Left ventricle myocardium inferior (tissue), 1 donor: ENCODE data around the gene PCDHA3. TPM values are rescaled to one million over a fixed set of nuclear protein-coding genes. Genes with fewer than 3 reads are reported as not detected.
A peak's percentile ranks its signal among the peaks of the same experiment; 100 is the strongest.
"Not testable (repeated sequence)": the region's sequence is repeated elsewhere in the genome, so short reads cannot be mapped to it uniquely, and the experiment has no call there.

Source experiments
- DNase-seq: peaks from one replicate; pipeline ENCODE4 v3.0.0-alpha.2; 2020
- H3K27ac ChIP-seq: fragments of 200-600 bp; replicated peaks from 2 replicates; pipeline ENCODE4 v1.8.0; 2021
- H3K27me3 ChIP-seq: fragments of 200-600 bp; 2 replicates; pipeline ENCODE4 v1.8.0; 2021; ENCODE audit warnings: low read depth
- H3K36me3 ChIP-seq: fragments of 200-600 bp; 2 replicates; pipeline ENCODE4 v1.8.0; 2021
- H3K4me1 ChIP-seq: fragments of 200-600 bp; 2 replicates; pipeline ENCODE4 v1.8.0; 2021
- H3K4me3 ChIP-seq: fragments of 200-600 bp; 2 replicates; pipeline ENCODE4 v1.8.0; 2021; ENCODE audit warnings: mild to moderate bottlenecking, moderate library complexity
- H3K9me3 ChIP-seq: fragments of 200-600 bp; replicated peaks from 2 replicates; pipeline ENCODE4 v1.8.0; 2021
- intact Hi-C: fragments of 100-400 bp; cut with micrococcal nuclease; formaldehyde crosslinking; loops from one replicate; pipeline ENCODE4 v1.11.0; 2022
- total RNA-seq: library from RNA; stranded (reverse); fragmentation: NEBNext Ultra II Directional; extraction: Animal tissue kit (Norgen Biotek cat#: 25700); gene quantifications from one replicate; pipeline ENCODE4 v1.2.1, GENCODE V29; 2021
- TF ChIP-seq, protein P1 (sequence below): fragments of 200-600 bp; IDR thresholded peaks from 2 replicates; pipeline ENCODE4 v1.8.0; 2021; ENCODE audit warnings: antibody characterized with exemption, mild to moderate bottlenecking, borderline replicate concordance
- donor health status: DM: no; HTN: yes; CAD: no; lungs with severe emphysema.

Gene PCDHA3
- total RNA-seq, 1 donor from 2014 or later: not detected

DNA sequence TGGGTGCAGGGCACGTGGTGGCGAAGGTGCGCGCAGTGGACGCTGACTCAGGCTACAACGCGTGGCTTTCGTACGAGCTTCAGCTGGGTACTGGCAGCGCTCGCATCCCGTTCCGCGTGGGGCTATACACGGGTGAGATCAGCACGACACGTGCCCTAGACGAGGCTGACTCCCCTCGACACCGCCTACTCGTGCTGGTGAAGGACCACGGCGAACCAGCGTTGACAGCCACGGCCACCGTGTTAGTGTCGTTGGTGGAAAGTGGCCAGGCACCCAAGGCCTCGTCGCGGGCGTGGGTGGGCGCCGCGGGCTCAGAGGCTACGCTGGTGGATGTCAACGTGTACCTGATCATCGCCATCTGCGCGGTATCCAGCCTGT, 4.2 kb upstream of the PCDHA3 start:
- Histone ChIP-seq H3K4me1 (no peaks in the 10 kb centered on the region), H3K27ac (no peak overlapping the region), H3K27me3 (peaks cover 55% of the 10 kb centered on the region), H3K4me3 (no peak overlapping the region), H3K36me3 (no peaks in the 10 kb centered on the region), H3K9me3 (peaks cover 88% of the 10 kb centered on the region)
- intact Hi-C loops: no loop called here
- no peak for DNase-seq
- TF ChIP-seq, protein P1, sequence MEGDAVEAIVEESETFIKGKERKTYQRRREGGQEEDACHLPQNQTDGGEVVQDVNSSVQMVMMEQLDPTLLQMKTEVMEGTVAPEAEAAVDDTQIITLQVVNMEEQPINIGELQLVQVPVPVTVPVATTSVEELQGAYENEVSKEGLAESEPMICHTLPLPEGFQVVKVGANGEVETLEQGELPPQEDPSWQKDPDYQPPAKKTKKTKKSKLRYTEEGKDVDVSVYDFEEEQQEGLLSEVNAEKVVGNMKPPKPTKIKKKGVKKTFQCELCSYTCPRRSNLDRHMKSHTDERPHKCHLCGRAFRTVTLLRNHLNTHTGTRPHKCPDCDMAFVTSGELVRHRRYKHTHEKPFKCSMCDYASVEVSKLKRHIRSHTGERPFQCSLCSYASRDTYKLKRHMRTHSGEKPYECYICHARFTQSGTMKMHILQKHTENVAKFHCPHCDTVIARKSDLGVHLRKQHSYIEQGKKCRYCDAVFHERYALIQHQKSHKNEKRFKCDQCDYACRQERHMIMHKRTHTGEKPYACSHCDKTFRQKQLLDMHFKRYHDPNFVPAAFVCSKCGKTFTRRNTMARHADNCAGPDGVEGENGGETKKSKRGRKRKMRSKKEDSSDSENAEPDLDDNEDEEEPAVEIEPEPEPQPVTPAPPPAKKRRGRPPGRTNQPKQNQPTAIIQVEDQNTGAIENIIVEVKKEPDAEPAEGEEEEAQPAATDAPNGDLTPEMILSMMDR: no peak

DNA sequence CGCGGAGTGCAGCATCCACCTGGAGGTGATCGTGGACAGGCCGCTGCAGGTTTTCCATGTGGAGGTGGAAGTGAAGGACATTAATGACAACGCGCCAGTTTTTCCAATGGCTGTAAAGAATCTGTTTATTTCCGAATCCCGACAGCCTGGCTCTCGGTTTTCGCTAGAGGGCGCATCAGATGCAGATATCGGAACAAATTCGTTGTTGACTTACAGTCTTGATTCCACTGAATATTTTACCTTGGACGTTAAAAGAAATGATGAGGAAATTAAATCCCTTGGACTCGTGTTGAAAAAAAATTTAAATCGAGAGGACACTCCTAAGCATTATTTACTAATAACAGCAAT, 611 bp downstream of the PCDHA3 start:
- H3K9me3 ChIP-seq: peaks cover 68% of the 10 kb centered on the region
- no peaks in the 10 kb centered on the region for H3K36me3 ChIP-seq
- intact Hi-C loops: no loop called here
- H3K4me3 ChIP-seq: peak overlapping the region; percentile 56
- H3K27ac ChIP-seq: no peak overlapping the region
- DNase-seq: no peak
- TF ChIP-seq, protein P1: peak; percentile 41
- H3K27me3 ChIP-seq: peaks cover 53% of the 10 kb centered on the region
- no peaks in the 10 kb centered on the region for H3K4me1 ChIP-seq

DNA sequence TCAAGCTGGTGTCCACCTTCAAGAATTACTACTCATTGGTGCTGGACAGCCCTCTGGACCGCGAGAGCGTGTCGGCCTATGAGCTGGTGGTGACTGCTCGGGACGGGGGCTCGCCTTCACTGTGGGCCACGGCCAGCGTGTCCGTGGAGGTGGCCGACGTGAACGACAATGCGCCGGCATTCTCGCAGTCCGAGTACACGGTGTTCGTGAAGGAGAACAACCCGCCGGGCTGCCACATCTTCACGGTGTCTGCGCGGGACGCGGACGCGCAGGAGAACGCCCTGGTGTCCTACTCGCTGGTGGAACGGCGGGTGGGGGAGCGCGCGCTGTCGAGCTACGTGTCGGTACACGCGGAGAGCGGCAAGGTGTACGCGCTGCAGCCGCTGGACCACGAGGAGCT, 1.5 kb downstream of the PCDHA3 start:
- H3K4me1 ChIP-seq, H3K4me3 ChIP-seq, DNase-seq, H3K36me3 ChIP-seq, intact Hi-C loops, H3K27ac ChIP-seq: not testable (repeated sequence)
- Histone ChIP-seq H3K27me3 (peaks cover 54% of the 10 kb centered on the region), H3K9me3 (peaks cover 67% of the 10 kb centered on the region)

DNA sequence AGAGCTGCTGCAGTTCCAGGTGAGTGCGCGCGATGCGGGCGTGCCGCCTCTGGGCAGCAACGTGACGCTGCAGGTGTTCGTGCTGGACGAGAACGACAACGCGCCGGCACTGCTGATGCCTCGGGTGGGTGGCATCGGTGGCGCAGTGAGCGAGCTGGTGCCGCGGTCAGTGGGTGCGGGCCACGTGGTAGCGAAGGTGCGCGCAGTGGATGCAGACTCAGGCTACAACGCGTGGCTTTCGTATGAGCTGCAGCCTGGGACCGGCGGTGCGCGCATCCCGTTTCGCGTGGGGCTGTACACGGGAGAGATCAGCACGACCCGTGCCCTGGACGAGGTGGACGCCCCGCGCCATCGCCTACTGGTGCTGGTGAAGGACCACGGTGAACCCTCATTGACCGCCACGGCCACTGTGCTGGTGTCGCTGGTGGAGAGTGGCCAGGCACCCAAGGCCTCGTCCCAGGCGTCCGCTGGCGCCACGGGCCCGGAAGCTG, 2.0 kb downstream of the PCDHA3 start:
- TF ChIP-seq, protein P1: no peak
- peaks cover 68% of the 10 kb centered on the region for H3K9me3 ChIP-seq
- intact Hi-C loops: no loop called here

DNA sequence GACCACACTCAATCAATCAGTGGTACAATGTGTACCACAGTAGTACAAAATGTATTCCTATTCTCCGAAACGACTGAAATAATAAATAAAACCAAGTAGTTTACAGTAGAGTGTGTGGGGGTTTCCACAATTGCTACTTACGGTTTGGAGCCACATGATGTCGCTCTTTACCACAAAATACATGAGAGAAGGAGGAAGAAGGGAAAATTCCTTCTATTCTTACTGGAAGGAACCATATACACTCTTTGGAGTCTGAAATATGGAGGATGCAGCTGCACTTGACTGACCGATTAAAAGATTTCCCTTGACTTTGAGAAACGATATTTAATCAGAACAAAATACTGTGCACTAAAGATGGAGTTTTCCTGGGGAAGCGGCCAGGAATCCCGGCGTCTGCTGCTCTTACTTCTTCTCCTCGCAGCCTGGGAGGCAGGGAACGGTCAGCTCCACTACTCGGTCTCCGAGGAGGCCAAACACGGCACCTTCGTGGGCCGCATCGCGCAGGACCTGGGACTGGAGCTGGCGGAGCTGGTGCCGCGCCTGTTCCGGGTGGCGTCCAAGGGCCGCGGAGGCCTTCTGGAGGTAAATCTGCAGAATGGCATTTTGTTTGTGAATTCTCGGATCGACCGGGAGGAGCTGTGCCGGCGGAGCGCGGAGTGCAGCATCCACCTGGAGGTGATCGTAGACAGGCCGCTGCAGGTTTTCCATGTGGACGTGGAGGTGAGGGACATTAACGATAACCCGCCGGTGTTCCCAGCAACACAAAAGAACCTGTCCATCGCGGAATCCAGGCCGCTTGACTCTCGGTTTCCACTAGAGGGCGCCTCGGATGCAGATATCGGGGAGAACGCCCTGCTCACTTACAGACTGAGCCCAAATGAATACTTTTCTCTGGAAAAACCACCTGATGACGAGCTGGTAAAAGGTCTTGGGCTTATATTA, 6.2 kb downstream of the PCDHA3 start, which contains the start of gene PCDHA4:
Gene PCDHA4 (plus strand): TSS at position 235 of the 942 bp plus-strand sequence.
- TF ChIP-seq, protein P1: peak; percentile 47
- Histone ChIP-seq H3K27me3 (peaks cover 49% of the 10 kb centered on the region), H3K4me1 (no peaks in the 10 kb centered on the region), H3K4me3 (peak within 1 kb of the TSS; percentile 59), H3K27ac (no peak within 1 kb of the TSS), H3K9me3 (peaks cover 68% of the 10 kb centered on the region), H3K36me3 (no peaks in the 10 kb centered on the region)
- intact Hi-C loops: no loop called here
- DNase-seq: no peak

More for the DNA sequence above, 2.0 kb downstream of the PCDHA3 start:
- no peak for DNase-seq
- Histone ChIP-seq H3K4me1 (no peaks in the 10 kb centered on the region), H3K27ac (no peak overlapping the region), H3K27me3 (peaks cover 59% of the 10 kb centered on the region), H3K4me3 (no peak overlapping the region), H3K36me3 (no peaks in the 10 kb centered on the region)

DNA sequence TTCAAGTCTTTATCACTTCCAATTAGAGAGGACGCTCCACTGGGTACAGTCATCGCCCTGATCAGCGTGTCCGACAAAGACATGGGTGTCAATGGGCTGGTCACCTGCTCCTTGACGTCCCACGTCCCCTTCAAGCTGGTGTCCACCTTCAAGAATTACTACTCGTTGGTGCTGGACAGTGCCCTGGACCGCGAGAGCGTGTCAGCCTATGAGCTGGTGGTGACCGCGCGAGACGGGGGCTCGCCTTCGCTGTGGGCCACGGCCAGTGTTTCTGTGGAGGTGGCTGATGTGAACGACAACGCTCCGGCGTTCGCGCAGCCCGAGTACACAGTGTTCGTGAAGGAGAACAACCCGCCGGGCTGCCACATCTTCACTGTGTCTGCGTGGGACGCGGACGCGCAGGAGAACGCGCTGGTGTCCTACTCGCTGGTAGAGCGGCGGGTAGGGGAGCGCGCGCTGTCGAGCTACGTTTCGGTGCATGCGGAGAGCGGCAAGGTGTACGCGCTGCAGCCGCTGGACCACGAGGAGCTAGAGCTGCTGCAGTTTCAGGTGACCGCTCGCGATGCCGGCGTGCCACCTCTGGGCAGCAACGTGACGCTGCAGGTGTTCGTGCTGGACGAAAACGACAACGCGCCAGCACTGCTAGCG, 7.5 kb downstream of the PCDHA3 start:
- intact Hi-C loops, H3K4me3 ChIP-seq, DNase-seq, H3K4me1 ChIP-seq, H3K27ac ChIP-seq, H3K36me3 ChIP-seq: not testable (repeated sequence)
- Histone ChIP-seq H3K9me3 (peaks cover 61% of the 10 kb centered on the region), H3K27me3 (peaks cover 36% of the 10 kb centered on the region)
